GM19455 (cell line): Measurements from ENCODE around the gene STRC.
"Not testable (repeated sequence)": the region's sequence is repeated elsewhere in the genome, so short reads cannot be mapped to it uniquely, and the experiment has no call there.

Experiments
- ATAC-seq: cut with Tn5 transposase; IDR thresholded peaks from one replicate; pipeline ENCODE4 v1.9.1; 2021; ENCODE audit not compliant: unreplicated experiment

Gene STRC

DNA sequence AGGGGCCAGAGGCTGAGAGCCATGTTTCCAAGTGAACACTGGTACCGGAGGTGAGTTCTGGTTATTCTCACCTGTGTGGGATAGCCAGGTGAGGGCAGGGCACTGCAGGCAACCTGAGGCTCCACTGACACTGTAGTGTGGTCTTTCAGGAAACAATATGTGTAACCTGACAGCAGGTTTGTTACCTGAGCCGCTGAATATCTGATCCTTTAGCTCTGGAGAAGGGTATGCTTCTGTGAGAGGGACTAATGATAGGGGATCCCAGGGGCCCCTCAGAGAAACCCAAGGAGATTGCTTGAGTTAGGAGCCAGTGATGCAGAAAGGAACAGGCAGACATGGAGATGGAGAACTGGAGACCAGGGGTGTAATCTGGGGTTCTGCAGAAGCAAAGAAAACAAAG, at the start of gene STRC:
Gene STRC, minus strand, starts transcription at position 101 of the 400 bp plus-strand sequence. Its CDS starts 78 bp downstream, at position 23.
- ATAC-seq: not testable (repeated sequence)

- not testable (repeated sequence) for ATAC-seq
These were observed 47.6 kb upstream of the STRC start for GRCh38 chr15:43666177-43666576.

- ATAC-seq: not testable (repeated sequence)
These were observed 44.7 kb upstream of the STRC start for GRCh38 chr15:43663333-43663732.

- not testable (repeated sequence) for ATAC-seq
These were observed 43.7 kb upstream of the STRC start for GRCh38 chr15:43662293-43662692.

GRCh38 chr15:43659727-43660126, 41.1 kb upstream of the STRC start:
- not testable (repeated sequence) for ATAC-seq

- not testable (repeated sequence) for ATAC-seq
These were observed 30.9 kb upstream of the STRC start for GRCh38 chr15:43649430-43649926.

- no peak for ATAC-seq
These were observed 30.2 kb upstream of the STRC start, which contains the start of gene CATSPER2 for GRCh38 chr15:43648649-43649429. TSS of gene CATSPER2 (minus strand) at chr15:43648844. CDS start at chr15:43648061, 783 bp downstream.

DNA sequence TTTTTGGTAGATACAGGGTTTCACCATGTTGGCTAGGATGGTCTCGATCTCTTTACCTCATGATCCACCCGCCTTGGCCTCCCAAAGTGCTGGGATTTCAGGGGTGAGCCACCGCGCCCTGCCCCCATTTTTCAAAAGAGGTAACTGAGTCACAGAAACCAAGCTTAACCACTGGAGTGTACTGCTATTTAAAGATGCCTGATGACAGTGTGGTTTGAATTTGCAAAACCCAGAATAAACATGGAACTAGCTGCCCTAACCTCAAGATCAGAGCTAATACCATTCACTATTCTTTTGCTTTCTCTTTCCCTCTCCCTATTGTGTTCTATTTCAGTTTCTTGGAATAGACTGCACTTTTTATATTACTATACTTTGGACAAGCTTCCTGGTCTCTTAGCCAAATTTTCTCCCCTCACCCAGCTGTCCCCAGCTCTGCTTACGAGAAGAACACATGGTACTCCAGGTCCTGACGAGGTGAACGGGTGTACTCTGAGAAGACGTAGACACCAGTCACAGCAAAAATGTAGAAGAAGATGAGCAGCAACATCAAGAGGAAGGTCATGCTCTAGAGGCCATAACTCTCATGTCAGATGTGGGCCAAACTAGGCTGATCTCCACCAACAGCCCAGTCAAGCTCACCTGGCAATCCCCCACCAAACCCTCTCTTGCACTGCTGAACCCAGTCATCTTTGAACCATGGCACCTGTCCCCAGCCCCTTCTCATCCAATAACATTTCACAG, 20.0 kb upstream of the STRC start:
- ATAC-seq: not testable (repeated sequence)

DNA sequence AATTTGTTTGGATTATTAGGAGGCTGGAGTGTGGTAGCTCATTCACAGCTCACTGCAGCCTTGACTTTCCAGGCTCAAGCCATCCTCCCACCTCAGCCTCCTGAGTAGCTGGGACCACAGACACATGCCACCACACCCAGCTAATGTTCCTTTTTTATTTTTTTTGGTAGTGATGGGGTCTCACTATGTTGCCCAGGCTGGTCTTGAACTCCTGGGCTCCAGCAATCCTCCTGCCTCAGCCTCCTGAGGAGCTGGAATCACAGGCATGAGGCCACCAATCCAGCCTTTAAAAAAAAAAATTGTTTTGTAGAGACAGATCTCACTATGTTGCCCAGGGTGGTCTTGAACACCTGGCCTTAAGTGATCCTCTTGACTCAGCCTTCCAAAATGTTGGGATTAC, 8.3 kb upstream of the STRC start:
- not testable (repeated sequence) for ATAC-seq

DNA sequence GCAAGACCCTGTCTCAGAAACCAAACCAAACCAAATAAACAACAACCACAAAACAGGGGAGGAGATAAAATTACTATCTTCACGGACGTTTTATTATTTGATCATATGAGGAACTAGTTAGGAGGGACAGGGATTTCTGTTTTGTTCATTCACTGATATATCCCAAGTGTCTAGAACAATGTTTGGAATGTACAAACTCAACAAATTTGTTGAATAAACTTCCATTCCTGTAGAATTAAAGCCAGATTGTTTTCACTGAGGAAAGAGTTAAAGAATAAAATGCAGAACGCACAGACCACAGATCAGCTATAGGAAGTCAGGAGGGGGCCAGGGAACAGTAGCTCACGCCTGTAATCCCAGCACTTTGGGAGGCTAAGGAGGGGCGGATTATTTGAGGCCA, 6.5 kb upstream of the STRC start:
- ATAC-seq: no peak

DNA sequence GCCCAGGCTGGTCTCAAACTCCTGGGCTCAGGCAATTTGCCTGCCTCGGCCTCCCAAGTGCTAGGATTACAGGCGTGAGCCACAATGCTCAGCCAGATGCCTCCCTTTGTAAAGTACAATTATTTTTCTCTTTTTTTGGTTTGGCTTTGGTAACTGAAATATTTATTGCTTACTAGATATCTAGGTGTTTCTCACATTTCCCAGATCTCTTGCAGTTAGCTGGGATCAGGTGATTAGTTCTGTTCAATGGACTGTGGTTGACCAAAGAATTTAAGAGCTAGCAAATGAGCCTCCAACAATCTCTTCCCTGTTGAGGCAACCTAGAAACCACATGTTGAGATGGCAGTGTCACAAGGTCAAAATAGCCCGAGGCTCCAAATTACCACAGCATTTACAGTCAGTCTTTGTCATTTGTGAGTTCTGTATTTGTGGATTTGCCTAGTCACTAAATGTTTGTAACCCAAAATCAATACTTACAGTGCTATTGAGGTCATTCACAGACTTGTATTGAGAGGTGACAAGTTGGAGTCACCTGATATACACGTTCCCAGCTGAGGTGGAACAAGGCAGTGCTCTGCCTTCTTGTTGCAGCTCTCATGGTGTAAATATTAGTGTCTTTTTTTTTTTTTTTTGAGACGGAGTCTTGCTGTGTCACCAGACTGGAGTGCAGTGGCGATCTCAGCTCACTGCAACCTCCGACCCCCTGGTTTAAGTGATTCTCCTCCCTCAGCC, 3.6 kb upstream of the STRC start:
- not testable (repeated sequence) for ATAC-seq

DNA sequence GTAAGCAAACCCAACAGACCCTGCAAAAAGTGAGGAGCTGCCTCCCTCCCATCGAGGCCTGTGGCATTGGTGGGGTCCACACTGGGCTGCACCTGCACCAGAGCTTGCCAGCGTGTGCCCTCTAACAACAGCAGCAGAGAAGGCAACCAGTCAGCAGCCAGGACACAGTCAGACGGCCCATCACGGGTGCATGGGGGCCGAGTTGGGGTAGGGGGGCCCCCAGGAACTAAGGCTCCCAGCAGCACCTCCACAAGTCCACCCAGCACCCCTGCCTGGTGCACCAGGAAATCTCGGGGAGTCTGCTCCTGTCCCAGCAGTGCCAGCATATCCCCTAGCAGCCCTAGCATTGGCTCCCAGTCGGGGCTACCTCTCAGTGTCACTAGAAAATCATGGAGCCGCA, 850 bp downstream of the STRC start:
- ATAC-seq: not testable (repeated sequence)

DNA sequence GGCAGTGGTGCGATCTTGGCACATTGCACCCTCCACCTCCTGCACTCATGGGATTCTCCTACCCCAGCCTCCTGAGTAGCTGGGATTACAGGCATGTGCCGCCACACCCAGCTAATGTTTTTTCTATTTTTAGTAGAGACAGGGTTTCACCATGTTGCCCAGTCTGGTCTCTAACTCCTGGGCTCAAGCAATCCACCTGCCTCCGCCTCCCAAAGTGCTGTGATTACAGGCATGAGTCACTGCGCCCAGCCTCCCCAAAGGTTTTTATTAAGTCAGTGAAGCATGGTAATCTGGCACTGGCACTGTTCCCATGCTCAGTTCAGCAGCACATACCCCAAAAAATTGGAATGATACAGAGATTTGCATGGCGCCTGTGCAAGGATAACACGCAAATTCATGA, 16.4 kb downstream of the STRC start:
- ATAC-seq: not testable (repeated sequence)

DNA sequence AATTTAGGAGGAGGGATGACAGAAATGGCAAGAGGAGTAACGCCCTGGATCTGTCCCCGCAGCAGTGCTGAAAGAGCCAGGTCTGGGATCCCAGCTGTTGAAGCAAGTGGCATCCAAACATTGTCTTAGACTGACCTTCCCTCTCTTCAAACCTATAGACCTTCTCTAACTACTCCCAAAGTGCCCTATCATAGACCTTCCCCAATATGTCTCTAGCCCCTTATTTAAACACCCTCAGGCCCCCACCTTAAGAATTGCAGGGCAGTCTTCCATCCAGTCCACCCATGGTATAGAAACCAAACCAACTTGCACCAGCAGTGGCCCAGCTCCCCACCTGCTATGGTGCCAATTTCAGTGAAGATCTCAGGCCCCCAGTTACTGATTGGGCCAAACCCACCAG, 18.4 kb downstream of the STRC start:
- not testable (repeated sequence) for ATAC-seq

GRCh38 chr15:43599131-43599530, 19.5 kb downstream of the STRC start:
- not testable (repeated sequence) for ATAC-seq

DNA sequence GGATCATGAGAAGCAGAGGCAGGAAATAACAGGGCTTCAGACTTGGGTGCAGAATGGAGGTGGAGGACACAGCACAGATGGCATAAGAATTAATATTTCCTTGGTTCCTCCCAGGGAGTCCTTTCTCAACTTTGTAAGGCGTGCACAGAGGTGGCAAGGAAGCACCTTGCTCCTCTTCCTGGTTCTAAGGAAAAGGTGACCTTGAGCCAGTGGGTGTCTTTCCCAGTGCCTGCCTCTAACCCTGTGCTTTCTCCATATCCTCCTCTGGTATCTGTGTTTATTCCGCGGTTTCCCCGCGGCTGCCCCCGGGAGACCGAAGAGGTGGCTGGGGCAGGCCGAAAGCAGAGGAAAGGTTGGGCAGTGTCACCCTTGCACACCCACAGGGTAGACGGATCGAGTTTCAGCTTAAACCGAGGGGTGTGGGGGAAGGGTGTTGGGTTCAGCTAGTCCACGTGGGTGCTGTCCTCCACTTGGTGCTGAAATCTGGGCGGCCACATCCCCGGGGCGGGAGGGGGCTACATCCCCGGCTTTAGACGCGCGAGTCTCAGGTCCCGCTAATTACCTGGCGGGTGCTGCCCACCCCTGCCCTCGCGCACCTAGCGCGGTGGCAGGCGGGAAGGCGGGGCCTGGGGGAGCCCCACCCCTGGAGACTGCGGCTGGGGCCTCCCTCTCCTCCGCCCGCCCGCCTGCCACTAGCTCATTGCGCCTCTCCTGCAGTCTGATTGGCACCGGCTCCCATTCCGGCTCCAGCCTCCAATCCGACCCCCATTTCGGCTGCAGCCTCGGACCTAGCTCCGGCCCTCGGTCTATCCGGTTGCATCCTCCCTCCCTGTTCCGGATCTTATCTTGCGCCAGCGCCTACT, 25.0 kb downstream of the STRC start, which contains the start of gene CKMT1B:
Gene CKMT1B, plus strand, starts transcription at position 700 of the 863 bp plus-strand sequence. CDS start 192 bp downstream, outside the sequence.
- not testable (repeated sequence) for ATAC-seq

GRCh38 chr15:43592841-43593240, 25.8 kb downstream of the STRC start:
- not testable (repeated sequence) for ATAC-seq

DNA sequence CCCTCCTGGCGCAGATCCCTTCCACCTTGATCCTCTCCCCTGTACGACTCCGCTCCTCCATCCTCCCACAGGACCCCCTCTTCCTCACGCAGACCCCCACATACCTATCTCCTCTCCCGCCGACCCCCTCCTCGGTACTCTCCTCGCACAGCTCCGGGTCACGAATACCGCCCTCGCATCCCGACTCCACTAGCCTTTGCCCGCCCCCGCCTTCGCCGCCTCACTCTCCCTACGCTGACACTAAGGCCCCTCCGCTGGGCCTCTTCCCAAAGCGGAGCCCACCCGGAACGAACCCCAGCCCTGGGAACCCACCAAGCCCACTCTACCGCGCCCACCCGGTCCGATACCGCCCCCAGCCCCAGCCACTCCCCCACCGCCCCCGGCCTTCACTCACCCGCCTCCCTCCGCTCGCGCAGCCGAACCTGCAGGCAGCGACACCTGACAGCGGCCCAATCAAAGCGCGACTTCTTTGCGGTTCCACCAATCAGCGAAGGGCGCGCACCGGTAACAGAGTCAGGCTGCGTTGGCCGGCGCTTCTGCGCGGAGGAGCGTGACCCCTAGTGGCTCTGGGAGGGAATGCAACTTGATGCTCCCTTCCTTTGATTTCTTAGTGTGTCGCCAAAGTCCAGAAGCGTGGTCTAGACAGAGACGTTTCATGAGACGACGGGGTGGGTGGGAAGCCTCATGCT, 28.7 kb downstream of the STRC start, which contains the start of gene PPIP5K1:
Gene PPIP5K1, minus strand, starts transcription at position 431 of the 689 bp plus-strand sequence. CDS start 5,704 bp downstream, outside the sequence.
- ATAC-seq: peak; percentile 92

DNA sequence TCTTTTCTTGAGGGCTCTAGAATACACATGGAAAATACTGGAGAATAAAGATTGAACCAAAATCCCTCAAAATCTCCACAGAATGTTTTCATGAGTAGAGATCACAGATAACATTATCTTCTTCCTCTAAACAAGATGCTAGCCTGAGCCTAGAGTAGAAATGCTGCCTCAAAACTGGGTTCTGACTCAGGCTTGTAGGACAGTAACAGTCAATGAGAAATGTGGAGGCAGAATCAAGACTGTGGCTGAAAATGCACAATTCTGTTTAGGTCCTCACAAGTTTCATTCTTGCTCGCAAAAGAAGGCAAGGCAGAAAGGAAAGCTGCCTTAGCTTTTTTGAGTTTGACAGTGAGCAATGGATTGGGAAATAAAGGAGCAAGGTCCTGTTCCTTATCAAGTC, 44.0 kb downstream of the STRC start:
- ATAC-seq: not testable (repeated sequence)
